Naive thymus-derived CD8-positive, alpha-beta T cell (primary cell): ENCODE measurements around the gene MIOX. TPM values are rescaled to one million over a fixed set of nuclear protein-coding genes. Genes with fewer than 3 reads are reported as not detected.

ENCODE experiments used
- ATAC-seq, 2 donors: fragments of 150-1000 bp; cut with Tn5 transposase in 1 of 2; sonication (Bioruptor Pico), chemical (Tn5 transposase) in 1 of 2; 1 replicate in 1 of 2; 2 replicates in 1 of 2; pipeline ENCODE4 v1.10.0; 2021; ENCODE audit warnings: mild to moderate bottlenecking in 2 of 2, moderate library complexity in 2 of 2
- POLR2A ChIA-PET: fragments of 350-600 bp; sonication (Branson Sonifier 250); formaldehyde crosslinking; loops from one replicate; lab custom pipeline; 2021; ENCODE audit warnings: antibody characterized with exemption; lab: Charles Lee
- DNase-seq, 10 donors: peaks; one replicate each; pipeline versions ENCODE4 v3.0.0 to v3.0.0-alpha.2; 2020 to 2022
- H3K27ac Mint-ChIP-seq, 10 donors: one replicate each; pipeline ENCODE4 v1.8.0; 2020 to 2022; ENCODE audit warnings: mild to moderate bottlenecking in 10 of 10, mixed read lengths in 10 of 10, moderate library complexity in 4 of 10, inconsistent platforms in 1 of 10
- H3K27me3 Mint-ChIP-seq, 5 donors: one replicate each; pipeline ENCODE4 v1.8.0; 2021 to 2022; ENCODE audit warnings: mixed read lengths in 5 of 5
- H3K36me3 Mint-ChIP-seq, 3 donors: one replicate each; pipeline ENCODE4 v1.8.0; 2020 to 2022; ENCODE audit warnings: mixed read lengths in 3 of 3, mild to moderate bottlenecking in 2 of 3, inconsistent platforms in 1 of 3
- H3K4me1 Mint-ChIP-seq, 4 donors: one replicate each; pipeline ENCODE4 v1.8.0; 2021 to 2022; ENCODE audit warnings: mixed read lengths in 4 of 4
- H3K4me3 Mint-ChIP-seq, 10 donors: one replicate each; pipeline ENCODE4 v1.8.0; 2020 to 2022; ENCODE audit warnings: mild to moderate bottlenecking in 10 of 10, mixed read lengths in 10 of 10, moderate library complexity in 6 of 10, inconsistent platforms in 1 of 10
- H3K9me3 Mint-ChIP-seq, 9 donors: one replicate each; pipeline ENCODE4 v1.8.0; 2020 to 2022; ENCODE audit warnings: mixed read lengths in 9 of 9, mild to moderate bottlenecking in 3 of 9, inconsistent platforms in 1 of 9, moderate library complexity in 1 of 9
- polyA plus RNA-seq, 3 donors: library from polyadenylated mRNA; unstranded; fragments of 300-500 nt; fragmentation: Illumina TruSeq; gene quantifications; one replicate each; pipeline ENCODE4 v1.2.3, GENCODE V29; 2021
- total RNA-seq, 8 experiments: library from RNA in 2 of 8; stranded (reverse) in 2 of 8; gene quantifications; one replicate each; pipeline ENCODE4 v1.2.3 and lab custom pipeline; 2021 to 2026

MIOX gene
- total and polyA plus RNA-seq, 5 experiments from 2014 or later, result 0.39 to 0.52 TPM; not detected in 3

GRCh38 chr22:50485221-50486131, 1.2 kb upstream of the MIOX start:
- no peak for DNase-seq
- Mint-ChIP-seq H3K4me1 (peaks cover 2 to 12% (median 4%) of the 10 kb centered on the region in 4 donors), H3K9me3 (no peaks in the 10 kb centered on the region), H3K27ac (peak overlapping the region in 3 of 10 donors; percentile 58 to 71 (median 61)), H3K36me3 (no peaks in the 10 kb centered on the region), H3K4me3 (peak overlapping the region in 1 of 10 donors; percentile 73), H3K27me3 (no peaks in the 10 kb centered on the region)
- POLR2A ChIA-PET, result interaction anchor here (1.1 to 4.3 kb wide), 2 partner anchors 10 to 16 kb away, joined by 4 to 29 read pairs; partner anchors contain the start of gene SBF1
- ATAC-seq, result no peak

- ATAC-seq (no peak), DNase-seq (no peak)
- H3K27me3 Mint-ChIP-seq, result no peaks in the 10 kb centered on the region
- H3K27ac Mint-ChIP-seq, result no peak overlapping the region
- H3K4me1 Mint-ChIP-seq, result peaks cover 7 to 19% (median 11%) of the 10 kb centered on the region in 4 donors
- POLR2A ChIA-PET, result interaction anchor here (1.1 kb wide), 1 partner anchor 18 kb away, joined by 3 read pairs; no protein-coding TSS in a partner anchor
- no peaks in the 10 kb centered on the region for H3K9me3 Mint-ChIP-seq
- H3K4me3 Mint-ChIP-seq, result no peak overlapping the region
- H3K36me3 Mint-ChIP-seq, result no peaks in the 10 kb centered on the region
Observed at GRCh38 chr22:50487290-50488005, 789 bp downstream of the MIOX start.

GRCh38 chr22:50488006-50488677, 1.5 kb downstream of the MIOX start:
- Mint-ChIP-seq H3K4me3 (no peak overlapping the region), H3K27ac (no peak overlapping the region), H3K27me3 (no peaks in the 10 kb centered on the region), H3K4me1 (peaks cover 7 to 19% (median 11%) of the 10 kb centered on the region in 4 donors), H3K36me3 (no peaks in the 10 kb centered on the region), H3K9me3 (no peaks in the 10 kb centered on the region)
- no peak for DNase-seq
- ATAC-seq, result no peak
- POLR2A ChIA-PET, result no interaction called here

- H3K27me3 Mint-ChIP-seq, result no peaks in the 10 kb centered on the region
- no peaks in the 10 kb centered on the region for H3K9me3 Mint-ChIP-seq
- no peak overlapping the region for H3K4me3 Mint-ChIP-seq
- H3K27ac Mint-ChIP-seq, result no peak overlapping the region
- POLR2A ChIA-PET, result no interaction called here
- no peak for ATAC-seq
- H3K36me3 Mint-ChIP-seq, result no peaks in the 10 kb centered on the region
- DNase-seq, result no peak
- peaks cover 7 to 19% (median 11%) of the 10 kb centered on the region in 4 donors for H3K4me1 Mint-ChIP-seq
Observed at GRCh38 chr22:50488886-50489285, 2.2 kb downstream of the MIOX start.

- H3K9me3 Mint-ChIP-seq, result no peaks in the 10 kb centered on the region
- peak overlapping the region in 1 of 10 donors; percentile 30 for H3K4me3 Mint-ChIP-seq
- POLR2A ChIA-PET, result interaction anchor here (2.3 kb wide), 1 partner anchor 20 kb away, joined by 10 read pairs; no protein-coding TSS in a partner anchor
- H3K27ac Mint-ChIP-seq, result peak overlapping the region in 1 of 10 donors; percentile 62
- no peaks in the 10 kb centered on the region for H3K27me3 Mint-ChIP-seq
- ATAC-seq (no peak), DNase-seq (no peak)
- peaks cover 7 to 19% (median 11%) of the 10 kb centered on the region in 4 donors for H3K4me1 Mint-ChIP-seq
- H3K36me3 Mint-ChIP-seq, result no peaks in the 10 kb centered on the region
Observed at GRCh38 chr22:50489363-50490243, 2.9 kb downstream of the MIOX start.

- peaks cover 5 to 13% (median 8%) of the 10 kb centered on the region in 4 donors for H3K4me1 Mint-ChIP-seq
- no peaks in the 10 kb centered on the region for H3K27me3 Mint-ChIP-seq
- H3K4me3 Mint-ChIP-seq, result peak overlapping the region in 8 of 10 donors; percentile 31 to 74 (median 67)
- H3K36me3 Mint-ChIP-seq, result no peaks in the 10 kb centered on the region
- no peaks in the 10 kb centered on the region for H3K9me3 Mint-ChIP-seq
- POLR2A ChIA-PET, result interaction anchor here (0.7 to 2.3 kb wide), 3 partner anchors 13 to 85 kb away, joined by 3 to 10 read pairs (median 3); no protein-coding TSS in a partner anchor
- ATAC-seq, result peak; percentile 35 to 53
- DNase-seq, result no peak
- H3K27ac Mint-ChIP-seq, result peak overlapping the region in 2 of 10 donors; percentile 5 to 31
Observed at GRCh38 chr22:50490531-50491308, 4.1 kb downstream of the MIOX start.

- POLR2A ChIA-PET, result interaction anchor here (0.5 to 2.2 kb wide), 6 partner anchors 8 to 70 kb away, joined by 3 to 9 read pairs (median 4); partner anchors contain the start of gene SCO2
- peak overlapping the region in 3 of 10 donors; percentile 34 to 90 (median 54) for H3K27ac Mint-ChIP-seq
- H3K9me3 Mint-ChIP-seq, result no peaks in the 10 kb centered on the region
- ATAC-seq (no peak), DNase-seq (no peak)
- H3K36me3 Mint-ChIP-seq, result peaks cover 0 to 2% (median 0%) of the 10 kb centered on the region in 3 donors
- H3K4me1 Mint-ChIP-seq, result peaks cover 0 to 13% (median 5%) of the 10 kb centered on the region in 4 donors
- no peak overlapping the region for H3K4me3 Mint-ChIP-seq
- no peaks in the 10 kb centered on the region for H3K27me3 Mint-ChIP-seq
Observed at GRCh38 chr22:50497093-50497492, 10.4 kb downstream of the MIOX start.

GRCh38 chr22:50498322-50498890, 11.7 kb downstream of the MIOX start:
- no peak overlapping the region for H3K4me3 Mint-ChIP-seq
- ATAC-seq (peak; percentile 95 to 98), DNase-seq (peak; percentile 40 to 86 (median 68))
- H3K27me3 Mint-ChIP-seq, result no peaks in the 10 kb centered on the region
- H3K36me3 Mint-ChIP-seq, result peaks cover 0 to 2% (median 0%) of the 10 kb centered on the region in 3 donors
- H3K4me1 Mint-ChIP-seq, result peaks cover 0 to 13% (median 5%) of the 10 kb centered on the region in 4 donors
- H3K27ac Mint-ChIP-seq, result no peak overlapping the region
- H3K9me3 Mint-ChIP-seq, result no peaks in the 10 kb centered on the region
- POLR2A ChIA-PET, result interaction anchor here (0.6 to 1.9 kb wide), 13 partner anchors 9 to 258 kb away, joined by 3 to 9 read pairs (median 5); partner anchors contain the start of genes ARSA, LMF2, NCAPH2 and SCO2

- Mint-ChIP-seq H3K36me3 (peaks cover 0 to 5% (median 0%) of the 10 kb centered on the region in 3 donors), H3K4me3 (no peak overlapping the region), H3K9me3 (no peaks in the 10 kb centered on the region), H3K27me3 (no peaks in the 10 kb centered on the region), H3K27ac (no peak overlapping the region), H3K4me1 (peaks cover 0 to 13% (median 5%) of the 10 kb centered on the region in 4 donors)
- POLR2A ChIA-PET, result no interaction called here
- no peak for DNase-seq
- ATAC-seq, result no peak
Observed at GRCh38 chr22:50500452-50500851, 13.8 kb downstream of the MIOX start.

GRCh38 chr22:50502096-50502495, 15.4 kb downstream of the MIOX start:
- no peak for DNase-seq
- Mint-ChIP-seq H3K27me3 (no peaks in the 10 kb centered on the region), H3K27ac (no peak overlapping the region), H3K4me3 (no peak overlapping the region), H3K36me3 (peaks cover 0 to 5% (median 0%) of the 10 kb centered on the region in 3 donors), H3K9me3 (no peaks in the 10 kb centered on the region), H3K4me1 (peaks cover 0 to 13% (median 6%) of the 10 kb centered on the region in 4 donors)
- POLR2A ChIA-PET, result interaction anchor here (1.7 kb wide), 1 partner anchor 23 kb away, joined by 5 read pairs; the partner anchor contains the start of gene SCO2
- no peak for ATAC-seq
